HG03196 (cell line): ENCODE results near the gene BFSP2.

Source experiments
- ATAC-seq: cut with Tn5 transposase; IDR thresholded peaks from one replicate; pipeline ENCODE4 v1.9.1; 2021; ENCODE audit not compliant: unreplicated experiment

Gene BFSP2

GRCh38 chr3:133383175-133383574 is 16.7 kb upstream of the BFSP2 start:
- no peak for ATAC-seq

- no peak for ATAC-seq
Measured at GRCh38 chr3:133383741-133384140, 16.1 kb upstream of the BFSP2 start.

- ATAC-seq, result peak; percentile 79
Measured at GRCh38 chr3:133384331-133385027, 15.4 kb upstream of the BFSP2 start.

GRCh38 chr3:133386876-133387275 is 13.0 kb upstream of the BFSP2 start:
- no peak for ATAC-seq

- no peak for ATAC-seq
Measured at GRCh38 chr3:133387341-133387740, 12.5 kb upstream of the BFSP2 start.

GRCh38 chr3:133388696-133389395 is 11.0 kb upstream of the BFSP2 start:
- ATAC-seq, result no peak

- ATAC-seq, result no peak
Measured at GRCh38 chr3:133390715-133391114, 9.1 kb upstream of the BFSP2 start.

GRCh38 chr3:133393204-133393603 is 6.7 kb upstream of the BFSP2 start:
- ATAC-seq, result no peak

- ATAC-seq, result no peak
Measured at GRCh38 chr3:133393691-133394474, 6.0 kb upstream of the BFSP2 start.

- no peak for ATAC-seq
Measured at GRCh38 chr3:133394561-133395311, 5.1 kb upstream of the BFSP2 start.

GRCh38 chr3:133396906-133397305 is 3.0 kb upstream of the BFSP2 start:
- no peak for ATAC-seq

GRCh38 chr3:133401374-133402135 is 1.7 kb downstream of the BFSP2 start:
- ATAC-seq, result no peak

GRCh38 chr3:133404920-133405319 is 5.1 kb downstream of the BFSP2 start:
- ATAC-seq, result no peak

- ATAC-seq, result no peak
Measured at GRCh38 chr3:133408366-133408765, 8.5 kb downstream of the BFSP2 start.

- no peak for ATAC-seq
Measured at GRCh38 chr3:133408961-133409360, 9.1 kb downstream of the BFSP2 start.

GRCh38 chr3:133410191-133410892 is 10.5 kb downstream of the BFSP2 start:
- no peak for ATAC-seq

GRCh38 chr3:133412183-133413132 is 12.6 kb downstream of the BFSP2 start:
- ATAC-seq, result no peak

GRCh38 chr3:133413161-133414020 is 13.5 kb downstream of the BFSP2 start:
- ATAC-seq, result no peak
